BLaER1 treated with 17β-estradiol and CSF1 and Interleukin-3, amounts not matched to agents 10 nM and 100 nM (cell line): Measurements from ENCODE around the gene TSPAN2.

ENCODE experiments used
- H3K27ac ChIP-seq, 11 experiments: shearing (Covaris generic); formaldehyde crosslinking; 2 replicates each; pipeline ENCODE4 v1.8.1; 2022
- H3K27me3 ChIP-seq, 11 experiments: shearing (Covaris generic); formaldehyde crosslinking; 2 replicates each; pipeline ENCODE4 v1.8.1; 2022
- H3K36me3 ChIP-seq, 11 experiments: shearing (Covaris generic); formaldehyde crosslinking; 2 replicates each; pipeline ENCODE4 v1.8.1; 2022
- H3K4me1 ChIP-seq, 10 experiments: shearing (Covaris generic); formaldehyde crosslinking; 2 replicates each; pipeline ENCODE4 v1.8.1; 2022
- H3K4me2 ChIP-seq, 11 experiments: shearing (Covaris generic); formaldehyde crosslinking; 2 replicates each; pipeline ENCODE4 v1.8.1; 2022
- H3K4me3 ChIP-seq, 10 experiments: shearing (Covaris generic); formaldehyde crosslinking; 2 replicates each; pipeline ENCODE4 v1.8.1; 2022
- H3K9ac ChIP-seq, 11 experiments: shearing (Covaris generic); formaldehyde crosslinking; 2 replicates each; pipeline ENCODE4 v1.8.1; 2022
- H3K9me3 ChIP-seq, 11 experiments: shearing (Covaris generic); formaldehyde crosslinking; replicated peaks in 1 of 11; 2 replicates each; pipeline ENCODE4 v1.8.1; 2022
- H4K20me1 ChIP-seq, 11 experiments: shearing (Covaris generic); formaldehyde crosslinking; 2 replicates each; pipeline ENCODE4 v1.8.1; 2022
- Cebpa-rat ChIP-seq, 11 experiments: shearing (Covaris generic); IDR thresholded peaks; 2 replicates each; pipeline ENCODE4 v1.8.1; 2022

TSPAN2 gene

DNA sequence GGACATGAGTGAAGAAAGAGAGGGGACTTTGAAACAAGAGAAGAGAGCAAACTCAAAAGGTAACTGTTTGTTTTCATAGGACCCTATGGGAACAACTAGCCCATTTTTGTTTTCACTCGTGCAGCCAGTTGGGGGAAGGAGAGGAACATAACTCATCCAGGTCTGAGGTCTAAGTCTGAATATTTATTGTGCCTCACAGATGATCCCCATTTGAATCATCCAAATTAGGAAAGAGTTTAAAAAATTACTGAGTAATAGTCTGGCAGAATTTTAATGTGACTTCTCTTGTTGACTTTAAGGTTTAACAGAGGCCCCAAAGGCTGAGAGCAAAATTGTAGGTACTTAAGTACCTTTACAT, 10.4 kb upstream of the TSPAN2 start:
- H3K9me3 ChIP-seq, result no peaks in the 10 kb centered on the region
- peak overlapping the region; percentile 70 to 86 (median 79) for H3K4me2 ChIP-seq
- peak overlapping the region in 10 of 11 experiments; percentile 54 to 80 (median 76); a peak in 20 of 22 replicates for H3K27ac ChIP-seq
- no peaks in the 10 kb centered on the region for H4K20me1 ChIP-seq
- peak overlapping the region; percentile 46 to 68 (median 59); a peak in 19 of 20 replicates for H3K4me3 ChIP-seq
- no peak for TF ChIP-seq Cebpa-rat (IDR thresholded peaks at IDR 0.05)
- peaks cover 16 to 42% (median 23%) of the 10 kb centered on the region in 10 experiments; a peak in 19 of 20 replicates for H3K4me1 ChIP-seq
- H3K9ac ChIP-seq, result peak overlapping the region; percentile 64 to 79 (median 72); a peak in 20 of 22 replicates
- H3K27me3 ChIP-seq, result no peaks in the 10 kb centered on the region
- H3K36me3 ChIP-seq, result no peaks in the 10 kb centered on the region

DNA sequence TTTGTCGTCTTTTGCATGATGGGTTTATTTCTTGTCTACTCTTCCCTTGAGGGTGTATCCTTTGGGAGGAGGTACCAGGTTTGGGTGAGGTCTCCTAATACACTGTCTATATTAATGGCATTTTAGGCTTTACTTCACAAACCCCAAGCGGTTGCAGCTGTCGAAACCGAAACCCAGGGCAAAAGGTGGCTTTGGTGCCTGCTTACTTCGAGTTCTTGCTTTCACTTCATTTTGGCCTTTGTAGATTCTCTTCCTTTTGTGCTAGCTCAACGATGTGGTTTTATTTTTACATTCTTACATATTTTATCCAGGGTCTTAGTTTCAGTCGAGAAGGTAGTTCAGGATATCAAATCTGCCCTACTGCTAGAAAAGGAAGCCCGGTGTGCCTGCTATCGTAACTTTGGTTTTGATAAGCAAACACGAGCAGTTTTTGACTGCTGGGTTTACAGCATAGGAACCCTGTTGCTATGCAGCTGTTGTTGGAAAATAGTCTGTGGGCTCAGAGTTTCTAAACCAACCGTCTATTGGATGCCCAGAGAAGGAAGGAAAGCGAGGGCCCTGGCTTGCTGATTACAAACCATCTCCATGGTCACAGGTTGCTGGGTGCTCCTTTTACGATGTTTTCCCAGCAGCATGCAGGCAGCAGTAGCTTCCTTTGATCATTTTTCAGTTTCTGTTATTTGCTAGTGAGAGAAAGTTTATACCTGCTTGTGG, 9.8 kb upstream of the TSPAN2 start:
- Histone ChIP-seq H3K9me3 (no peaks in the 10 kb centered on the region), H3K27me3 (no peaks in the 10 kb centered on the region), H4K20me1 (no peaks in the 10 kb centered on the region), H3K4me2 (peak overlapping the region; percentile 70 to 86 (median 79)), H3K4me3 (peak overlapping the region; percentile 46 to 68 (median 59)), H3K27ac (peak overlapping the region; percentile 34 to 80 (median 74); a peak in 21 of 22 replicates), H3K36me3 (no peaks in the 10 kb centered on the region), H3K9ac (peak overlapping the region; percentile 64 to 79 (median 72)), H3K4me1 (peaks cover 16 to 42% (median 23%) of the 10 kb centered on the region in 10 experiments; a peak in 19 of 20 replicates)
- 0 out of 22 replicates have a peak, but pooled peaks of 1 of the 11 experiments have one; percentile 26 for TF ChIP-seq Cebpa-rat (IDR thresholded peaks at IDR 0.05)

DNA sequence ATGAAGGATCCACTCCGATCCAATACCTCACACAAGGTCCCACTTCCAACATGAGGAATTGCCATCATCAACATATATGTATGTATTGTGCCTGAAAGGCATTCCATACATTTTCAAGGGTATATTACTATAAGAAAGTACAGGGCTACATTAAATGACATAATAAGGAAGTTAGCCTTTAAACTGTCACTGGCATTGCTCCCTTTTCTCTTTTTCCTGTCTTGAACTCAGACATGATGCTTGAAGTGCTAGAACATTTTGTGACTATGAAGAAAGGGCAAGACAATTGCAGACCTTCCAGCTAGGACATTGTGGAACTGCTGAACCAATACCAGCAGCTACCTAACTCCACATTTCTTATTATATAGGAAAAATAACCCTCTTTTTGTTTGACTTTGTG, 2.9 kb upstream of the TSPAN2 start:
- Histone ChIP-seq H3K27me3 (peaks cover 0 to 21% (median 0%) of the 10 kb centered on the region in 11 experiments; a peak in 6 of 22 replicates), H3K9me3 (no peaks in the 10 kb centered on the region), H4K20me1 (no peaks in the 10 kb centered on the region), H3K4me2 (peak overlapping the region in 5 of 11 experiments; percentile 24 to 44 (median 34); a peak in 6 of 22 replicates), H3K4me1 (peaks cover 0 to 27% (median 20%) of the 10 kb centered on the region in 10 experiments; a peak in 17 of 20 replicates), H3K27ac (peak overlapping the region in 1 of 11 experiments; percentile 53; a peak in 3 of 22 replicates), H3K4me3 (no peak overlapping the region), H3K9ac (no peak overlapping the region), H3K36me3 (no peaks in the 10 kb centered on the region)
- TF ChIP-seq Cebpa-rat (IDR thresholded peaks at IDR 0.05), result no peak

DNA sequence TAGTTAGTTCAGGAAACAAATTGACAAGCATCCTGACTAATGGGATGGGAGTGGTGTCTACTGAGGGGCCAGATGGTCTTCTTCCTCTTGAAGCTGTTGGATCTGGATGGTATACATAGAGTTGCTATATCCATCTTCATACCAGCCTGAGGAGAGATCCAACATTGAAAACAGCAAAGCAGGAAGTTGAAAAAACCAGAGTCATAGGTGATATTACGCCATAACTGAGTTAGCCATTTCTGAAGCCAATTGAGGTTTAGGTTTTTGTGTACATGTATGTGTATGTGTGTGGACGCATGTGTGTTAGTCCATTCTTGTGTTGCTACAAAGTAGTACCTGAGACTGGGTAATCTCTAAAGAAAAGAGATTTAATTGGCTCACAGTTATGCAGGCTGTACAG, 2.3 kb upstream of the TSPAN2 start:
- TF ChIP-seq Cebpa-rat (IDR thresholded peaks at IDR 0.05), result peak in 4 of 11 experiments; percentile 17 to 43 (median 26); a peak in 3 of 22 replicates
- H3K9ac ChIP-seq, result no peak overlapping the region
- H3K4me3 ChIP-seq, result no peak overlapping the region
- no peaks in the 10 kb centered on the region for H3K36me3 ChIP-seq
- H3K4me1 ChIP-seq, result peaks cover 0 to 27% (median 18%) of the 10 kb centered on the region in 10 experiments; a peak in 17 of 20 replicates
- H3K4me2 ChIP-seq, result peak overlapping the region in 7 of 11 experiments; percentile 2 to 44 (median 30); a peak in 7 of 22 replicates
- H4K20me1 ChIP-seq, result no peaks in the 10 kb centered on the region
- peaks cover 0 to 21% (median 0%) of the 10 kb centered on the region in 11 experiments; a peak in 6 of 22 replicates for H3K27me3 ChIP-seq
- peak overlapping the region in 3 of 11 experiments; percentile 7 to 53 (median 19); a peak in 3 of 22 replicates for H3K27ac ChIP-seq
- H3K9me3 ChIP-seq, result no peaks in the 10 kb centered on the region

DNA sequence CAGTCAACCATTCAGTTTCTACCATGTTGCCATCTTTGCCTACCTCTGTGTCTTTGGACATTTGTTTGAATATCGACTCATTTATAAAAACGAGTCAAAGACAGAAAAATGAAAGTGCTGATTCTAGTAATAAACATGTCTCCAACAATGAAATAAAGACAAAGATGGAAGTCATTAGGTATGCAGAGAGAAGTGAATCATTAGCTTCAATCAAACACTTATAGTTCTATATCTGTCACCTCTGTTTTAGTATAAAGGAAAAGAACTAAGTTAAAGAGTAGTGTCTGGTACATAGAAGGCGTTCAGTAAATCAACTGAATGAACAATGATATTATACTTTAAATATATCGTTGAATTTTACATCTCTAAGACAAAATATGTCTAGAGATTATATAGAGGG, 1.7 kb upstream of the TSPAN2 start:
- TF ChIP-seq Cebpa-rat (IDR thresholded peaks at IDR 0.05), result no peak
- H3K4me2 ChIP-seq, result no peak overlapping the region; a peak in 1 of 22 replicates
- no peaks in the 10 kb centered on the region for H4K20me1 ChIP-seq
- no peaks in the 10 kb centered on the region for H3K9me3 ChIP-seq
- H3K9ac ChIP-seq, result no peak overlapping the region
- H3K36me3 ChIP-seq, result no peaks in the 10 kb centered on the region
- peaks cover 0 to 27% (median 18%) of the 10 kb centered on the region in 10 experiments; a peak in 17 of 20 replicates for H3K4me1 ChIP-seq
- H3K27me3 ChIP-seq, result peaks cover 0 to 21% (median 0%) of the 10 kb centered on the region in 11 experiments; a peak in 6 of 22 replicates
- H3K4me3 ChIP-seq, result no peak overlapping the region
- H3K27ac ChIP-seq, result no peak overlapping the region

DNA sequence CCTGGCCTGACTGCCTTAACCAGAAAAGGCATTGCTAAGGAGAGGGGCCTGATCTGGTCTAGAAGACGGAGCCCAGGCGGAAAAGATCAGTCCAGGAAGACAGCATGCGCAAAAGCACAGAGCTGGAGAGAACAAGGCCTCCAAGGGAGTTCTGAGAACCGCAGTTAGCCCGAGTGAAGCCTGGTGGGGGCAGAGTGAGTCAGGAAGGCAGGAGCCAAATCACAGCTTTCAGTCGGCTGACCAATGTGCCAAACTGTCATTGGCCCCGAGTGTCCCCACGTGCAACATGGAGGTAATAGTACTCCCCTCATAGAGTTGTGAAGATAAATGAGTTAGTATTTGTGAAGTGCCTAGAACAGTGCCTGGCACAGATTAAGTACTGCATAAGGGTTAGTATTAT, 1.2 kb upstream of the TSPAN2 start:
- Histone ChIP-seq H3K27ac (no peak overlapping the region), H3K9me3 (no peaks in the 10 kb centered on the region), H3K27me3 (peaks cover 0 to 21% (median 0%) of the 10 kb centered on the region in 11 experiments; a peak in 6 of 22 replicates), H3K4me1 (peaks cover 0 to 27% (median 18%) of the 10 kb centered on the region in 10 experiments; a peak in 17 of 20 replicates), H4K20me1 (no peaks in the 10 kb centered on the region), H3K4me2 (peak overlapping the region in 7 of 11 experiments; percentile 89 to 96 (median 94); a peak in 9 of 22 replicates), H3K9ac (no peak overlapping the region), H3K36me3 (no peaks in the 10 kb centered on the region), H3K4me3 (no peak overlapping the region)
- TF ChIP-seq Cebpa-rat (IDR thresholded peaks at IDR 0.05), result no peak

DNA sequence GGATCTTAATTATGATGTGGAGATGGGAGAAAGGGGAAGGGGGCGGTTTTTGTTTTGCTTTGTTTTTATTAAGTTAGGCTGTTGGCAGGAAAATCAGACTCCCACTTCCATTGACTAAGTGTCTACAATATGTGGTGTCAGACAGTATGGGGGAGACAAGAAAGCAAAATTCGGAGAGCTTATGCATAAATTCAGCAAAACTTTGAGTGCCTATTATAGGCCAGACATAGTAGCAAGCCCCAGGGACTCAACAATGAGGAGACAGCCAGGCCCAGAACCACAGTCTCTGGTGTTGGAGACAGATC, 835 bp upstream of the TSPAN2 start:
- no peaks in the 10 kb centered on the region for H4K20me1 ChIP-seq
- peak overlapping the region in 4 of 11 experiments; percentile 52 to 74 (median 64); a peak in 6 of 22 replicates for H3K9ac ChIP-seq
- H3K4me2 ChIP-seq, result peak overlapping the region; percentile 89 to 97 (median 94)
- peak overlapping the region; percentile 55 to 75 (median 66); a peak in 19 of 20 replicates for H3K4me3 ChIP-seq
- H3K27me3 ChIP-seq, result peaks cover 0 to 21% (median 0%) of the 10 kb centered on the region in 11 experiments; a peak in 6 of 22 replicates
- H3K27ac ChIP-seq, result no peak overlapping the region
- no peaks in the 10 kb centered on the region for H3K9me3 ChIP-seq
- H3K36me3 ChIP-seq, result no peaks in the 10 kb centered on the region
- peaks cover 0 to 27% (median 18%) of the 10 kb centered on the region in 10 experiments; a peak in 17 of 20 replicates for H3K4me1 ChIP-seq
- no peak for TF ChIP-seq Cebpa-rat (IDR thresholded peaks at IDR 0.05)

DNA sequence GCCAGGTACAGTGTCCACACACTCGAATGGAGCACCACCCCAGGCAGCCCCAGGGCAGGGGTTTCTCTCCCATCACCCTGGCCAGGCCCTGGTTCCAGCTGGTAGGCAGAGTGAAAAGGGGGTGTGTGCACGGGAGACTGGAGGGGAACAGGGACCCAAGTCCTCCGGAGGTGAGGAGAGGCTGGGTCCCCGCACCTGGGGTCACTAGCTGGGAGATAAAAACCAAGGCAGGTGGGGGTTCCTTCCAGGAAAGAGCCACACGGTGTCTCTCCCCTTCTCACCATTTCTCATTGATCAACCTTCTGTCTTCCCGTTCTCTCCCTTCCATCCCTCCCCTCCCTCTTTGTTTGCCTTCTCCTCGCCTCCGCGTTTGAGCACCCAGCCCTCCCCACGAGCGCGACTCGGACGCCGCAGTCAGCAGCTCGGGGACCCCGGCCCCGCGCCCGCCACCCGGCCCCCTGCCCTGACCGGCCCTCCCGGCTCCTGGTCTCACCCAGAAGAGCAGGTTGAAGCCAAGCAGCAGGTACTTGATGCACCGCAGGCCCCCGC, 358 bp downstream of the TSPAN2 start:
- H3K4me3 ChIP-seq, result peak overlapping the region; percentile 55 to 75 (median 66)
- H4K20me1 ChIP-seq, result no peaks in the 10 kb centered on the region
- H3K4me1 ChIP-seq, result peaks cover 0 to 27% (median 18%) of the 10 kb centered on the region in 10 experiments; a peak in 17 of 20 replicates
- peaks cover 0 to 21% (median 0%) of the 10 kb centered on the region in 11 experiments; a peak in 6 of 22 replicates for H3K27me3 ChIP-seq
- peak overlapping the region in 10 of 11 experiments; percentile 20 to 74 (median 56); a peak in 14 of 22 replicates for H3K9ac ChIP-seq
- H3K9me3 ChIP-seq, result no peaks in the 10 kb centered on the region
- H3K27ac ChIP-seq, result no peak overlapping the region; a peak in 1 of 22 replicates
- peak overlapping the region; percentile 89 to 97 (median 94) for H3K4me2 ChIP-seq
- H3K36me3 ChIP-seq, result no peaks in the 10 kb centered on the region
- no peak for TF ChIP-seq Cebpa-rat (IDR thresholded peaks at IDR 0.05)
